H1 (cell line): ENCODE measurements around the gene INPP5K. TPM values are rescaled to one million over a fixed set of nuclear protein-coding genes. Genes with fewer than 3 reads are reported as not detected.

Experiments
- CTCF ChIA-PET: fragments of 300-600 bp; sonication (Branson Sonifier 250); formaldehyde crosslinking; loops from one replicate; lab custom pipeline; 2021; ENCODE audit not compliant: partially characterized antibody; lab: Charles Lee
- POLR2A ChIA-PET: fragments of 300-600 bp; sonication (Branson Sonifier 250); formaldehyde crosslinking; loops from one replicate; lab custom pipeline; 2021; ENCODE audit warnings: inconsistent platforms; ENCODE audit not compliant: partially characterized antibody; lab: Charles Lee
- DNase-seq, 2 experiments: peaks; one replicate each; pipeline versions ENCODE4 v3.0.0 to v3.0.0-alpha.2; 2010 to 2022; ENCODE audit warnings: low spot score in 2 of 2, low read depth in 1 of 2, mixed read lengths in 1 of 2
- FAIRE-seq: peaks from 2 replicates; lab custom pipeline; 2011; peaks lifted over from hg19 to GRCh38; lab: Jason Lieb, UNC
- H2AFZ ChIP-seq: 2 replicates; pipeline ENCODE4 v1.8.1; 2012; ENCODE audit warnings: low read length, inconsistent platforms
- H2AK5ac ChIP-seq: 2 replicates; pipeline ENCODE4 v1.6.1; 2013; ENCODE audit warnings: low read depth, low read length
- H2BK120ac ChIP-seq: replicated peaks from 2 replicates; pipeline ENCODE3; 2013; ENCODE audit warnings: low read depth, low read length, inconsistent platforms
- H2BK12ac ChIP-seq: 2 replicates; pipeline ENCODE4 v1.6.1; 2013; ENCODE audit warnings: low read depth, low read length
- H2BK15ac ChIP-seq: 2 replicates; pipeline ENCODE4 v1.6.1; 2013; ENCODE audit warnings: low read length
- H2BK20ac ChIP-seq: 2 replicates; pipeline ENCODE4 v1.6.1; 2013; ENCODE audit warnings: low read length
- H2BK5ac ChIP-seq: 2 replicates; pipeline ENCODE4 v1.6.1; 2013; ENCODE audit warnings: low read depth, low read length
- H3K14ac ChIP-seq: 2 replicates; pipeline ENCODE4 v1.6.1; 2013; ENCODE audit warnings: inconsistent platforms; ENCODE audit not compliant: insufficient read length
- H3K18ac ChIP-seq: 2 replicates; pipeline ENCODE4 v1.6.1; 2013; ENCODE audit warnings: low read length; ENCODE audit errors: extremely low read depth
- H3K23ac ChIP-seq: 2 replicates; pipeline ENCODE4 v1.6.1; 2013; ENCODE audit warnings: inconsistent platforms; ENCODE audit not compliant: insufficient read length
- H3K23me2 ChIP-seq: 2 replicates; pipeline ENCODE4 v1.6.1; 2013; ENCODE audit warnings: low read depth, low read length
- H3K27ac ChIP-seq: 2 replicates; pipeline ENCODE4 v1.6.1; 2011; ENCODE audit warnings: low read depth, low read length, inconsistent platforms
- H3K27me3 ChIP-seq, 4 experiments: replicated peaks in 1 of 4; 1 replicate in 1 of 4; 2 replicates in 3 of 4; pipeline versions ENCODE4 v1.6.1 to v1.8.1; 2011 to 2013; ENCODE audit warnings: low read length in 3 of 4, mild to moderate bottlenecking in 3 of 4, inconsistent platforms in 2 of 4, mixed read lengths in 2 of 4, moderate library complexity in 1 of 4; ENCODE audit not compliant: control insufficient read depth in 3 of 4, insufficient read depth in 3 of 4; ENCODE audit errors: extremely low read depth in 1 of 4
- H3K36me3 ChIP-seq, 4 experiments: 2 replicates each; pipeline versions ENCODE4 v1.6.1 to v1.8.1; 2011 to 2013; ENCODE audit warnings: mild to moderate bottlenecking in 4 of 4, low read length in 3 of 4, moderate library complexity in 2 of 4, control low read depth in 1 of 4, inconsistent platforms in 1 of 4; ENCODE audit not compliant: insufficient read depth in 4 of 4, control insufficient read depth in 2 of 4
- H3K4ac ChIP-seq: replicated peaks from 2 replicates; pipeline ENCODE3; 2013; ENCODE audit warnings: low read length, low read depth, mixed read lengths, inconsistent platforms; ENCODE audit not compliant: insufficient read length
- H3K4me1 ChIP-seq, 4 experiments: replicated peaks in 1 of 4; 1 replicate in 1 of 4; 2 replicates in 3 of 4; pipeline versions ENCODE4 v1.6.1 to v1.8.1; 2011 to 2013; ENCODE audit warnings: low read length in 3 of 4, inconsistent platforms in 2 of 4, mixed read lengths in 1 of 4; ENCODE audit not compliant: insufficient read depth in 4 of 4, control insufficient read depth in 3 of 4
- H3K4me2 ChIP-seq, 2 experiments: 2 replicates each; pipeline versions ENCODE4 v1.6.1 to v1.8.1; 2011 to 2013; ENCODE audit warnings: low read depth in 2 of 2, low read length in 2 of 2, control low read depth in 1 of 2, inconsistent platforms in 1 of 2, mild to moderate bottlenecking in 1 of 2; ENCODE audit not compliant: insufficient read depth in 1 of 2
- H3K4me3 ChIP-seq, 4 experiments: fragments of 200-600, 300-600 bp in 1 of 4; sonication (generic), shearing (Covaris generic), sonication (Bioruptor Twin) in 1 of 4; 2 replicates each; pipeline versions ENCODE4 v1.5.1 to v1.8.1; 2011 to 2016; ENCODE audit warnings: low read length in 4 of 4, low read depth in 3 of 4, control low read depth in 2 of 4, inconsistent platforms in 2 of 4, mild to moderate bottlenecking in 2 of 4, mixed read lengths in 1 of 4, moderate library complexity in 1 of 4; ENCODE audit not compliant: insufficient read depth in 2 of 4; ENCODE audit errors: extremely low read depth in 1 of 4
- H3K56ac ChIP-seq: replicated peaks from 2 replicates; pipeline ENCODE3; 2013; ENCODE audit warnings: low read depth, mild to moderate bottlenecking, mixed read lengths, low read length, inconsistent platforms; ENCODE audit not compliant: insufficient read length
- H3K79me1 ChIP-seq: 2 replicates; pipeline ENCODE4 v1.6.1; 2013; ENCODE audit warnings: low read depth, low read length, control low read depth
- H3K79me2 ChIP-seq, 2 experiments: 2 replicates each; pipeline versions ENCODE4 v1.6.1 to v1.8.1; 2012 to 2013; ENCODE audit warnings: low read length in 2 of 2, mild to moderate bottlenecking in 2 of 2, inconsistent platforms in 1 of 2; ENCODE audit not compliant: insufficient read depth in 2 of 2, control insufficient read depth in 1 of 2
- H3K9ac ChIP-seq, 4 experiments: replicated peaks in 1 of 4; 1 replicate in 1 of 4; 2 replicates in 3 of 4; pipeline versions ENCODE4 v1.6.1 to v1.8.1; 2011 to 2013; ENCODE audit warnings: low read depth in 3 of 4, low read length in 3 of 4, control low read depth in 2 of 4, mild to moderate bottlenecking in 2 of 4, moderate library complexity in 2 of 4, inconsistent platforms in 1 of 4; ENCODE audit errors: extremely low read depth in 1 of 4
- H3K9me3 ChIP-seq, 2 experiments: 2 replicates each; pipeline versions ENCODE4 v1.6.1 to v1.8.1; 2012 to 2013; ENCODE audit warnings: mild to moderate bottlenecking in 2 of 2, moderate library complexity in 2 of 2, control low read depth in 1 of 2, inconsistent platforms in 1 of 2, low read depth in 1 of 2, low read length in 1 of 2, mixed read lengths in 1 of 2; ENCODE audit not compliant: insufficient read depth in 2 of 2
- H4K20me1 ChIP-seq, 2 experiments: replicated peaks in 1 of 2; 2 replicates each; pipeline versions ENCODE3 to v1.8.1; 2011 to 2013; ENCODE audit warnings: inconsistent platforms in 2 of 2, low read length in 2 of 2, mild to moderate bottlenecking in 1 of 2; ENCODE audit not compliant: insufficient read depth in 2 of 2, control insufficient read depth in 1 of 2
- H4K5ac ChIP-seq: 2 replicates; pipeline ENCODE4 v1.6.1; 2013; ENCODE audit warnings: low read length, low read depth, mixed read lengths, inconsistent platforms; ENCODE audit not compliant: insufficient read length
- H4K8ac ChIP-seq: 2 replicates; pipeline ENCODE4 v1.8.0; 2013; ENCODE audit warnings: mild to moderate bottlenecking, moderate library complexity, low read length, inconsistent platforms; ENCODE audit not compliant: insufficient read depth; ENCODE audit errors: extremely low read depth
- H4K91ac ChIP-seq: replicated peaks from 2 replicates; pipeline ENCODE3; 2013; ENCODE audit warnings: low read length, mixed read lengths, inconsistent platforms; ENCODE audit not compliant: insufficient read length
- CBX8 ChIP-seq: fragments of 300-800, 300-1000 bp; sonication (generic); IDR thresholded peaks from 2 replicates; pipeline ENCODE4 v1.7.1; 2016; ENCODE audit warnings: low read depth, low read length, borderline replicate concordance
- CHD2 ChIP-seq: IDR thresholded peaks from 2 replicates; pipeline ENCODE4 v1.6.1; 2012; ENCODE audit warnings: low read length, improper control_type of control experiment
- CREB1 ChIP-seq: IDR thresholded peaks from 2 replicates; pipeline ENCODE4 v1.6.1; 2012; ENCODE audit warnings: inconsistent platforms
- FOSL1 ChIP-seq: IDR thresholded peaks from 2 replicates; pipeline ENCODE4 v1.6.1; 2011; ENCODE audit warnings: mild to moderate bottlenecking, low read depth, low read length, moderate library complexity; ENCODE audit not compliant: insufficient read depth
- NRF1 ChIP-seq: IDR thresholded peaks from 2 replicates; pipeline ENCODE4 v1.6.1; 2011; ENCODE audit warnings: mild to moderate bottlenecking, low read depth, low read length, improper control_type of control experiment
- POLR2AphosphoS5 ChIP-seq: IDR thresholded peaks from 2 replicates; pipeline ENCODE4 v1.6.1; 2011; ENCODE audit warnings: low read depth, low read length
- RFX5 ChIP-seq: IDR thresholded peaks from 2 replicates; pipeline ENCODE4 v1.6.1; 2011; ENCODE audit warnings: low read depth, low read length, improper control_type of control experiment, borderline replicate concordance
- RNF2 ChIP-seq: fragments of 200-900, 300-1000 bp; sonication (generic); IDR thresholded peaks from 2 replicates; pipeline ENCODE4 v1.7.1; 2016; ENCODE audit warnings: borderline replicate concordance, low read depth, mild to moderate bottlenecking, antibody characterized with exemption, low read length; ENCODE audit not compliant: poor library complexity, severe bottlenecking; ENCODE audit errors: missing control alignments
- SAP30 ChIP-seq: fragments of 300-600 bp; sonication (generic); IDR thresholded peaks from 2 replicates; pipeline ENCODE4 v1.7.1; 2012; ENCODE audit warnings: low read length, moderate library complexity, mild to moderate bottlenecking, inconsistent platforms; ENCODE audit not compliant: insufficient read depth, insufficient replicate concordance
- SP1 ChIP-seq: IDR thresholded peaks from 2 replicates; pipeline ENCODE4 v1.6.1; 2011; ENCODE audit warnings: low read depth, low read length
- WGBS, 2 experiments: shearing (Covaris generic) in 1 of 2; methylation state at CpG; one replicate each; pipeline versions ENCODE4 v1.1.6 to v1.1.7; 2013 to 2015; ENCODE audit warnings: low lambda C conversion rate in 2 of 2, mixed read lengths in 2 of 2, inconsistent platforms in 1 of 2, low coverage in 1 of 2, missing lambda C conversion rate in 1 of 2; ENCODE audit not compliant: insufficient replicate concordance in 2 of 2, insufficient coverage in 1 of 2, insufficient read length in 1 of 2; ENCODE audit errors: extremely low coverage in 1 of 2, missing lambda C conversion rate in 1 of 2; 5-methylcytosine and 5-hydroxymethylcytosine counted together
- polyA plus RNA-seq, 7 experiments: library from polyadenylated mRNA; depleted of rRNA in 3 of 7; stranded (reverse) in 5 of 7; unstranded in 2 of 7; fragments of >200 nt in 5 of 7; fragments of 200-250 nt in 2 of 7; gene quantifications; 1 replicate in 5 of 7; 2 replicates in 1 of 7; 4 replicates in 1 of 7; pipeline versions ENCODE4 v1.2.1 to v1.2.3, GENCODE V29; 2011 to 2013; ENCODE audit warnings: missing spikeins in 2 of 7, mixed read lengths in 2 of 7
- total RNA-seq: library from RNA; stranded (reverse); fragmentation: NEBNext Ultra II Directional; extraction: Animal tissue kit (Norgen Biotek cat#: 25700); gene quantifications from 2 replicates; pipeline ENCODE4 v1.2.1, GENCODE V29; 2021
- TF ChIP-seq, protein P1 (sequence below): IDR thresholded peaks from 2 replicates; pipeline ENCODE4 v1.6.1; 2011; ENCODE audit warnings: low read depth, mild to moderate bottlenecking, low read length; ENCODE audit not compliant: insufficient read depth
- TF ChIP-seq, protein P2 (sequence below): IDR thresholded peaks from 2 replicates; pipeline ENCODE4 v1.6.1; 2012; ENCODE audit warnings: inconsistent platforms

INPP5K gene
- total and polyA plus RNA-seq, 2 of the 8 experiments (the other 6 are each of a cell fraction or from before 2014, with no cell fraction given): 21.0 to 24.1 TPM

DNA sequence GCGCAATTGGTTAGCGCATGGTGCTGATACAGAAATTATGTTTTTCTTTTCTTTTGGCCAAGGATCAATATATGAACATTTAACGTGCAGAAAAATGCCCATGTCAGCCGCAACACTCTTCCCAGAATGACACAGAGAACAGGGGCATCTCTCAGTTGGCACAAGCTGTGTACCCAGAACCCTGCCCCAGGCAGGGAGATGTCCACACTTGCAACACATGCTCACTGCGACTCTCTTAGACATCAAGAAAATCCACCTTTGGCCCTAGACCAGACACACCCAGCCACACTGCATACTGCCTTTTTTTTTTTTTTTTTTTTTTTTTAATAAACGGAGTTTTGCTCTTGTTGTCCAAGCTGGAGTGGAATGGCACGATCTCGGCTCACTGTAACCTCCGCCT, 29.2 kb upstream of the INPP5K start:
- H3K23me2 ChIP-seq: no peaks in the 10 kb centered on the region
- H3K36me3 ChIP-seq: peaks cover 5 to 24% (median 11%) of the 10 kb centered on the region in 4 experiments; a peak in 7 of 8 replicates
- H3K18ac ChIP-seq: no peak overlapping the region
- no peaks in the 10 kb centered on the region for H3K4me1 ChIP-seq
- H2BK120ac ChIP-seq: no peak overlapping the region
- H3K4me3 ChIP-seq: no peak overlapping the region
- no peak overlapping the region for H2BK5ac ChIP-seq
- 93% methylated on average over 8 of the region's 9 CpGs; no CpG with 5 or more reads in 1 of the 2 experiments for WGBS, 2 experiments
- no peak overlapping the region for H3K56ac ChIP-seq
- peaks cover 4% of the 10 kb centered on the region for H3K79me1 ChIP-seq
- H3K23ac ChIP-seq: no peak overlapping the region
- H3K79me2 ChIP-seq: no peaks in the 10 kb centered on the region
- no peak overlapping the region for H2AFZ ChIP-seq
- POLR2A ChIA-PET: interaction anchor here (1.1 kb wide), 1 partner anchor 129 kb away, joined by 3 read pairs; no protein-coding TSS in a partner anchor
- no peak overlapping the region for H3K9ac ChIP-seq
- no peak for TF ChIP-seq POLR2AphosphoS5
- no peak for TF ChIP-seq FOSL1
- TF ChIP-seq SAP30: no peak
- no peak for TF ChIP-seq CREB1
- no peak for TF ChIP-seq CBX8
- TF ChIP-seq, protein P1, sequence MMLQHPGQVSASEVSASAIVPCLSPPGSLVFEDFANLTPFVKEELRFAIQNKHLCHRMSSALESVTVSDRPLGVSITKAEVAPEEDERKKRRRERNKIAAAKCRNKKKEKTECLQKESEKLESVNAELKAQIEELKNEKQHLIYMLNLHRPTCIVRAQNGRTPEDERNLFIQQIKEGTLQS: no peak
- TF ChIP-seq RNF2: no peak
- no peak for TF ChIP-seq SP1
- no peak for TF ChIP-seq RFX5
- no peak for TF ChIP-seq CHD2
- TF ChIP-seq, protein P2, sequence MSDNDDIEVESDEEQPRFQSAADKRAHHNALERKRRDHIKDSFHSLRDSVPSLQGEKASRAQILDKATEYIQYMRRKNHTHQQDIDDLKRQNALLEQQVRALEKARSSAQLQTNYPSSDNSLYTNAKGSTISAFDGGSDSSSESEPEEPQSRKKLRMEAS: no peak
- no peak for TF ChIP-seq NRF1
- no peak overlapping the region for H3K4me2 ChIP-seq
- no peak overlapping the region for H3K4ac ChIP-seq
- H2AK5ac ChIP-seq: no peak overlapping the region
- no peak overlapping the region for H3K14ac ChIP-seq
- no peaks in the 10 kb centered on the region; a peak in 1 of 7 replicates for H3K27me3 ChIP-seq
- CTCF ChIA-PET: interaction anchor here (1.6 kb wide), 1 partner anchor 13 kb away, joined by 5 read pairs; no protein-coding TSS in a partner anchor
- no peak overlapping the region for H2BK20ac ChIP-seq
- DNase-seq (no peak), FAIRE-seq (no peak)
- no peak overlapping the region for H4K91ac ChIP-seq
- H2BK12ac ChIP-seq: no peak overlapping the region
- no peak overlapping the region for H4K5ac ChIP-seq
- no peak overlapping the region for H2BK15ac ChIP-seq
- H3K9me3 ChIP-seq: no peaks in the 10 kb centered on the region
- H3K27ac ChIP-seq: no peak overlapping the region
- H4K20me1 ChIP-seq: peaks cover 3% of the 10 kb centered on the region in 2 experiments
- no peak overlapping the region for H4K8ac ChIP-seq
